Mesodermal cell (in vitro differentiated cells): ENCODE data around the gene LRRC4B. TPM values are rescaled to one million over a fixed set of nuclear protein-coding genes. Genes with fewer than 3 reads are reported as not detected.
A peak's percentile ranks its signal among the peaks of the same experiment; 100 is the strongest.
"Not testable (repeated sequence)": the region's sequence is repeated elsewhere in the genome, so short reads cannot be mapped to it uniquely, and the experiment has no call there.

Experiments
- H3K27ac ChIP-seq: 2 replicates; pipeline ENCODE4 v1.7.0; 2013; ENCODE audit warnings: mild to moderate bottlenecking, low read depth, low read length, moderate library complexity; ENCODE audit not compliant: severe bottlenecking
- H3K36me3 ChIP-seq: 2 replicates; pipeline ENCODE4 v1.7.1; 2013; ENCODE audit warnings: mild to moderate bottlenecking, low read length, moderate library complexity; ENCODE audit not compliant: control insufficient read depth, insufficient read depth
- H3K4me1 ChIP-seq: one replicate; pipeline ENCODE4 v1.7.1; 2013; ENCODE audit warnings: mild to moderate bottlenecking, low read length; ENCODE audit not compliant: insufficient read depth, control insufficient read depth, poor library complexity, severe bottlenecking
- H3K4me3 ChIP-seq: 2 replicates; pipeline ENCODE4 v1.7.0; 2013; ENCODE audit warnings: low read length, control low read depth, mild to moderate bottlenecking; ENCODE audit not compliant: insufficient read depth, poor library complexity, severe bottlenecking; ENCODE audit errors: extremely low read depth
- H3K9me3 ChIP-seq: 2 replicates; pipeline ENCODE4 v1.7.1; 2013; ENCODE audit warnings: mild to moderate bottlenecking, low read length, moderate library complexity; ENCODE audit not compliant: control insufficient read depth
- WGBS, 2 experiments: methylation state at CpG; one replicate each; pipeline ENCODE4 v1.1.5; 2013; ENCODE audit warnings: missing lambda C conversion rate in 2 of 2; ENCODE audit not compliant: insufficient coverage in 2 of 2; 5-methylcytosine and 5-hydroxymethylcytosine counted together
- polyA plus RNA-seq, 2 experiments: library from polyadenylated mRNA; stranded (reverse); fragments of 50-300 nt; gene quantifications; one replicate each; pipeline ENCODE4 v1.2.3, GENCODE V29; 2013

Gene LRRC4B
- polyA plus RNA-seq (2013, experiment 1 of 2): 35.5 TPM
- polyA plus RNA-seq (2013, experiment 2 of 2): 21.6 TPM

- H3K4me3 ChIP-seq: peak within 1 kb of the TSS; percentile 36
- H3K9me3 ChIP-seq: peaks cover 4% of the 10 kb centered on the region
- peaks cover 3% of the 10 kb centered on the region for H3K4me1 ChIP-seq
- no peak within 1 kb of the TSS for H3K27ac ChIP-seq
- H3K36me3 ChIP-seq: no peaks in the 10 kb centered on the region
- 13 to 17% methylated on average over 9 to 24 of the region's 65 CpGs for WGBS, 2 experiments
These were observed at the start of gene LRRC4B for GRCh38 chr19:50567882-50568727. Gene LRRC4B (minus strand): TSS chr19:50568435. CDS start chr19:50548838, 19,597 bp downstream.

GRCh38 chr19:50612504-50613404 is 44.5 kb upstream of the LRRC4B start:
- not testable (repeated sequence) for H3K27ac ChIP-seq, H3K9me3 ChIP-seq, H3K4me3 ChIP-seq, H3K4me1 ChIP-seq, H3K36me3 ChIP-seq
- WGBS, 2 experiments: 40% methylated on average over 1 of the region's 11 CpGs; no CpG with 5 or more reads in 1 of the 2 experiments

GRCh38 chr19:50607874-50608785 is 39.9 kb upstream of the LRRC4B start:
- 19 to 35% methylated on average over 14 to 25 of the region's 56 CpGs for WGBS, 2 experiments
- Histone ChIP-seq H3K9me3 (no peaks in the 10 kb centered on the region), H3K4me3 (no peak overlapping the region), H3K36me3 (no peaks in the 10 kb centered on the region), H3K27ac (no peak overlapping the region), H3K4me1 (no peaks in the 10 kb centered on the region)

- Histone ChIP-seq H3K4me1 (no peaks in the 10 kb centered on the region), H3K9me3 (no peaks in the 10 kb centered on the region), H3K4me3 (no peak overlapping the region), H3K36me3 (no peaks in the 10 kb centered on the region), H3K27ac (no peak overlapping the region)
- 72 to 83% methylated on average over 7 to 13 of the region's 20 CpGs for WGBS, 2 experiments
These were observed 39.2 kb upstream of the LRRC4B start for GRCh38 chr19:50607388-50607787.

- not testable (repeated sequence) for H3K27ac ChIP-seq, H3K36me3 ChIP-seq, H3K4me3 ChIP-seq, H3K4me1 ChIP-seq, H3K9me3 ChIP-seq
- WGBS, 2 experiments: 76 to 92% methylated on average over 5 to 6 of the region's 58 CpGs
These were observed 38.0 kb upstream of the LRRC4B start for GRCh38 chr19:50606059-50606836.

GRCh38 chr19:50604264-50605073 is 36.2 kb upstream of the LRRC4B start:
- not testable (repeated sequence) for H3K4me3 ChIP-seq, H3K4me1 ChIP-seq, H3K9me3 ChIP-seq, H3K36me3 ChIP-seq, H3K27ac ChIP-seq
- WGBS, 2 experiments: 80 to 93% methylated on average over 3 to 6 of the region's 56 CpGs

- H3K36me3 ChIP-seq: no peaks in the 10 kb centered on the region
- peaks cover 8% of the 10 kb centered on the region for H3K9me3 ChIP-seq
- no peaks in the 10 kb centered on the region for H3K4me1 ChIP-seq
- 81 to 85% methylated on average over 2 to 4 of the region's 4 CpGs for WGBS, 2 experiments
- no peak overlapping the region for H3K27ac ChIP-seq
- no peak overlapping the region for H3K4me3 ChIP-seq
These were observed 34.7 kb upstream of the LRRC4B start for GRCh38 chr19:50602935-50603334.

- Histone ChIP-seq H3K27ac (no peak overlapping the region), H3K4me1 (no peaks in the 10 kb centered on the region), H3K4me3 (no peak overlapping the region), H3K36me3 (no peaks in the 10 kb centered on the region), H3K9me3 (peaks cover 8% of the 10 kb centered on the region)
- WGBS, 2 experiments: 71 to 79% methylated on average over 5 of the region's 6 CpGs
These were observed 34.3 kb upstream of the LRRC4B start for GRCh38 chr19:50602496-50602895.

- no peak overlapping the region for H3K4me3 ChIP-seq
- peaks cover 8% of the 10 kb centered on the region for H3K9me3 ChIP-seq
- H3K36me3 ChIP-seq: no peaks in the 10 kb centered on the region
- no peaks in the 10 kb centered on the region for H3K4me1 ChIP-seq
- H3K27ac ChIP-seq: no peak overlapping the region
- WGBS, 2 experiments: 85 to 93% methylated on average over 5 of the region's 5 CpGs
These were observed 33.8 kb upstream of the LRRC4B start for GRCh38 chr19:50602089-50602422.
